ENCODE measurements around the gene CCDC188.
A peak's percentile ranks its signal among the peaks of the same experiment; 100 is the strongest.
"Not testable (repeated sequence)": the region's sequence is repeated elsewhere in the genome, so short reads cannot be mapped to it uniquely, and the experiment has no call there.

Gene CCDC188

GRCh38 chr22:20169253-20169822 is 18.5 kb upstream of the CCDC188 start:
- DNase-seq (ENCODE audit: low read depth), result no peak

- no peak for DNase-seq (ENCODE audit: low read depth)
Measured at GRCh38 chr22:20167643-20168322, 16.9 kb upstream of the CCDC188 start.

- DNase-seq (ENCODE audit: low read depth), result no peak
Measured at GRCh38 chr22:20166703-20167102, 15.8 kb upstream of the CCDC188 start.

- DNase-seq (ENCODE audit: low read depth), result no peak
Measured at GRCh38 chr22:20165913-20166312, 15.1 kb upstream of the CCDC188 start.

GRCh38 chr22:20165421-20165820 is 14.6 kb upstream of the CCDC188 start:
- no peak for DNase-seq (ENCODE audit: low read depth)

- DNase-seq (ENCODE audit: low read depth), result no peak
Measured at GRCh38 chr22:20164863-20165262, 14.0 kb upstream of the CCDC188 start.

GRCh38 chr22:20160041-20160440 is 9.2 kb upstream of the CCDC188 start:
- no peak for DNase-seq (ENCODE audit: low read depth)

GRCh38 chr22:20159531-20159930 is 8.7 kb upstream of the CCDC188 start:
- not testable (repeated sequence) for DNase-seq (ENCODE audit: low read depth)

- DNase-seq (ENCODE audit: low read depth), result no peak
Measured at GRCh38 chr22:20159076-20159475, 8.2 kb upstream of the CCDC188 start.

GRCh38 chr22:20158391-20159036 is 7.7 kb upstream of the CCDC188 start:
- no peak for DNase-seq (ENCODE audit: low read depth)

GRCh38 chr22:20157430-20158183 is 6.8 kb upstream of the CCDC188 start:
- DNase-seq (ENCODE audit: low read depth), result no peak

GRCh38 chr22:20156611-20157429 is 6.0 kb upstream of the CCDC188 start:
- peak; percentile 59 for DNase-seq (ENCODE audit: low read depth)

GRCh38 chr22:20156042-20156389 is 5.2 kb upstream of the CCDC188 start:
- DNase-seq (ENCODE audit: low read depth), result no peak

GRCh38 chr22:20155330-20156041 is 4.6 kb upstream of the CCDC188 start:
- DNase-seq (ENCODE audit: low read depth), result no peak

GRCh38 chr22:20154602-20155187 is 3.8 kb upstream of the CCDC188 start:
- no peak for DNase-seq (ENCODE audit: low read depth)

- no peak for DNase-seq (ENCODE audit: low read depth)
Measured at GRCh38 chr22:20153945-20154344, 3.1 kb upstream of the CCDC188 start.

- DNase-seq (ENCODE audit: low read depth), result no peak
Measured at GRCh38 chr22:20152464-20152890, 1.6 kb upstream of the CCDC188 start.

GRCh38 chr22:20151276-20151588 is 377 bp upstream of the CCDC188 start:
- no peak for DNase-seq (ENCODE audit: low read depth)

- DNase-seq (ENCODE audit: low read depth), result no peak
Measured at GRCh38 chr22:20149257-20150250, 1.3 kb downstream of the CCDC188 start.

GRCh38 chr22:20148414-20148813 is 2.4 kb downstream of the CCDC188 start:
- no peak for DNase-seq (ENCODE audit: low read depth)

Measured in T-helper 22 cell (primary cell).